ENCODE measurements around the gene ZNF891.
A peak's percentile ranks its signal among the peaks of the same experiment; 100 is the strongest.

- TF ChIP-seq CTCF (IDR thresholded peaks at IDR 0.05) (no peak), POLR2A (IDR thresholded peaks at IDR 0.05) (peak in 1 of 2 donors; percentile 25)
Measured at GRCh38 chr12:133080026-133080367, 50.1 kb downstream of the ZNF891 start.
